Right renal cortex interstitium (tissue), 3 donors: ENCODE results near the gene CBFA2T3. TPM values are rescaled to one million over a fixed set of nuclear protein-coding genes. Genes with fewer than 3 reads are reported as not detected.
"Not testable (repeated sequence)": the region's sequence is repeated elsewhere in the genome, so short reads cannot be mapped to it uniquely, and the experiment has no call there.

Experiments
- DNase-seq, 3 donors: peaks; one replicate each; pipeline ENCODE4 v3.0.0-alpha.2; 2013; ENCODE audit warnings: low read depth in 3 of 3, low spot score in 2 of 3
- polyA plus RNA-seq, 3 donors: library from polyadenylated mRNA; unstranded; fragments of 120-200 nt; gene quantifications; one replicate each; pipeline ENCODE4 v1.2.1, GENCODE V29; 2013; ENCODE audit not compliant: insufficient read length in 3 of 3

Gene CBFA2T3
- polyA plus RNA-seq, 3 donors, result 1.7 to 2.0 (median 2.0) TPM

- no peak for DNase-seq
These were observed 50.0 kb downstream of the CBFA2T3 start for GRCh38 chr16:88927010-88927409.

GRCh38 chr16:88926374-88926990 lies 50.5 kb downstream of the CBFA2T3 start:
- no peak for DNase-seq

GRCh38 chr16:88925540-88925887 lies 51.5 kb downstream of the CBFA2T3 start:
- DNase-seq, result no peak

GRCh38 chr16:88924834-88925539 lies 52.0 kb downstream of the CBFA2T3 start:
- no peak for DNase-seq

GRCh38 chr16:88923926-88924833 lies 52.8 kb downstream of the CBFA2T3 start:
- DNase-seq, result no peak

- DNase-seq, result no peak
These were observed 53.6 kb downstream of the CBFA2T3 start for GRCh38 chr16:88923450-88923849.

GRCh38 chr16:88922826-88923410 lies 54.1 kb downstream of the CBFA2T3 start:
- DNase-seq, result no peak

- no peak for DNase-seq
These were observed 54.7 kb downstream of the CBFA2T3 start for GRCh38 chr16:88922114-88922825.

GRCh38 chr16:88921591-88921990 lies 55.4 kb downstream of the CBFA2T3 start:
- no peak for DNase-seq

- no peak for DNase-seq
These were observed 56.1 kb downstream of the CBFA2T3 start for GRCh38 chr16:88920618-88921590.

GRCh38 chr16:88919936-88920335 lies 57.1 kb downstream of the CBFA2T3 start:
- DNase-seq, result no peak

- DNase-seq, result not testable (repeated sequence)
These were observed 58.1 kb downstream of the CBFA2T3 start for GRCh38 chr16:88918896-88919295.

GRCh38 chr16:88917915-88918627 lies 58.9 kb downstream of the CBFA2T3 start:
- no peak for DNase-seq

- peak in 1 of 3 donors; percentile 41 for DNase-seq
These were observed 59.7 kb downstream of the CBFA2T3 start for GRCh38 chr16:88917146-88917914.

- no peak for DNase-seq
These were observed 61.2 kb downstream of the CBFA2T3 start for GRCh38 chr16:88915639-88916327.

GRCh38 chr16:88914750-88915368 lies 62.1 kb downstream of the CBFA2T3 start:
- no peak for DNase-seq

GRCh38 chr16:88913870-88914269 lies 63.1 kb downstream of the CBFA2T3 start:
- no peak for DNase-seq
